Measurements from ENCODE around the gene TTLL12. TPM values are rescaled to one million over a fixed set of nuclear protein-coding genes. Genes with fewer than 3 reads are reported as not detected.

Gene TTLL12
- total and polyA plus RNA-seq, 2 of the 8 experiments (the other 6 are each of a cell fraction or from before 2014, with no cell fraction given): 101 to 124 TPM

DNA sequence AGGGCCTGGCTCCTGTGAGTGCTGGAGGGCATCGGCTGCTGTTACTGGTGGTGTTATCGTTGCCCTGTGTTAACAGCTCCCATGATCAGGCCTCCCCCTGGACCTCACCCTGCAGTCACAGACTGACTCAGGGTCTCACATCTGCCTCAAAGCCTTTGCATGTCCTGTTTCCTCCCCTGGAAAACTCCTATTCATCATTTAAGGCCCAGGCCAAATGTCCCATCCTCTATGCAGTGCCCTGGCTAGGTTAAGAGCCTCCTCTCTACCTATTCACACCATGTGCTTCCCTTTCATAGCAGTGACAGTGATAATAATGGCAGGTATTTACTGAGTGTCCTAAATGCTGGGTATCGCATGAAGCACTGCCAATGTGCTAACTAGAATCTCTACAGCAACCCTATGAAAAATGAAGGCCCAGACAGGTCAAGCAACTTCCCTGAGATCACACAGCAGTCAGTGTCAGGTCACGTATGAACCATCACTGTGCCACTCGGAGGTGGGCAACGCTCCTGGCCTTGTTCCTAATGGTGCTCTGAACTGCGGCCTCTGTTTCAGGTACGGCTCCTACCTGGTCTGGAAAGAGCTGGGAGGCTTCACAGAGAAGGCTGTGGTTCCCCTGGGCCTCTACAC, 26.3 kb downstream of the TTLL12 start:
- no peak overlapping the region for H4K8ac ChIP-seq (ENCODE audit: extremely low read depth, insufficient read depth, low read length)
- DNase-seq (ENCODE audit: low read depth in 1 of 2, low spot score in 2 of 2): no peak
- no peaks in the 10 kb centered on the region for H3K36me3 ChIP-seq (ENCODE audit: control insufficient read depth in 2 of 4, insufficient read depth in 4 of 4, low read length in 3 of 4)
- no peak overlapping the region for H3K23ac ChIP-seq (ENCODE audit: insufficient read length)
- H3K79me1 ChIP-seq (ENCODE audit: low read depth, low read length): no peaks in the 10 kb centered on the region
- peaks cover 0 to 4% of the 10 kb centered on the region in 2 experiments for H4K20me1 ChIP-seq (replicated peaks in 1 of 2; ENCODE audit: control insufficient read depth in 1 of 2, insufficient read depth in 2 of 2, low read length in 2 of 2)
- FAIRE-seq: no peak
- no peak overlapping the region for H4K91ac ChIP-seq (replicated peaks; ENCODE audit: insufficient read length, low read length)
- H3K9ac ChIP-seq (replicated peaks in 1 of 4; ENCODE audit: extremely low read depth in 1 of 4, low read depth in 3 of 4, low read length in 3 of 4): no peak overlapping the region
- WGBS, 2 experiments (ENCODE audit: extremely low coverage in 1 of 2, insufficient coverage in 1 of 2, insufficient read length in 1 of 2, insufficient replicate concordance in 2 of 2, low coverage in 1 of 2, low lambda C conversion rate in 2 of 2, missing lambda C conversion rate in 1 of 2): 90% methylated on average over 8 of the region's 8 CpGs; no CpG with 5 or more reads in 1 of the 2 experiments
- H2BK5ac ChIP-seq (ENCODE audit: low read depth, low read length): no peak overlapping the region
- H2BK120ac ChIP-seq (replicated peaks; ENCODE audit: low read depth, low read length): no peak overlapping the region
- H3K14ac ChIP-seq (ENCODE audit: insufficient read length): no peak overlapping the region
- H3K27ac ChIP-seq (ENCODE audit: low read depth, low read length): no peak overlapping the region
- no peak overlapping the region for H2BK12ac ChIP-seq (ENCODE audit: low read depth, low read length)
- H2BK20ac ChIP-seq (ENCODE audit: low read length): no peak overlapping the region
- H2BK15ac ChIP-seq (ENCODE audit: low read length): no peak overlapping the region
- no peaks in the 10 kb centered on the region for H3K79me2 ChIP-seq (ENCODE audit: control insufficient read depth in 1 of 2, insufficient read depth in 2 of 2, low read length in 2 of 2)
- no peak overlapping the region for H3K4me3 ChIP-seq (ENCODE audit: extremely low read depth in 1 of 4, insufficient read depth in 2 of 4, low read depth in 3 of 4, low read length in 4 of 4)
- no peak overlapping the region for H3K56ac ChIP-seq (replicated peaks; ENCODE audit: insufficient read length, low read depth, low read length)
- peaks cover 0 to 8% (median 5%) of the 10 kb centered on the region in 4 experiments; a peak in 4 of 7 replicates for H3K4me1 ChIP-seq (replicated peaks in 1 of 4; ENCODE audit: control insufficient read depth in 3 of 4, insufficient read depth in 4 of 4, low read length in 3 of 4)
- no peaks in the 10 kb centered on the region for H3K9me3 ChIP-seq (ENCODE audit: insufficient read depth in 2 of 2, low read depth in 1 of 2, low read length in 1 of 2)
- H3K18ac ChIP-seq (ENCODE audit: extremely low read depth, low read length): no peak overlapping the region
- no peaks in the 10 kb centered on the region for H3K23me2 ChIP-seq (ENCODE audit: low read depth, low read length)
- no peak overlapping the region for H2AFZ ChIP-seq (ENCODE audit: low read length)
- no peak overlapping the region for H4K5ac ChIP-seq (ENCODE audit: insufficient read length, low read depth, low read length)
- no peak overlapping the region for H3K4ac ChIP-seq (replicated peaks; ENCODE audit: insufficient read length, low read depth, low read length)
- POLR2A ChIA-PET (ENCODE audit: partially characterized antibody): interaction anchor here (0.6 kb wide), 1 partner anchor 717 kb away, joined by 3 read pairs; no protein-coding TSS in a partner anchor
- CTCF ChIA-PET (ENCODE audit: partially characterized antibody): interaction anchor here (0.6 to 1.9 kb wide), 5 partner anchors 27 to 111 kb away, joined by 3 to 6 read pairs (median 3); no protein-coding TSS in a partner anchor
- no peaks in the 10 kb centered on the region; a peak in 1 of 7 replicates for H3K27me3 ChIP-seq (replicated peaks in 1 of 4; ENCODE audit: control insufficient read depth in 3 of 4, extremely low read depth in 1 of 4, insufficient read depth in 3 of 4, low read length in 3 of 4)
- no peak overlapping the region for H3K4me2 ChIP-seq (ENCODE audit: insufficient read depth in 1 of 2, low read depth in 2 of 2, low read length in 2 of 2)
- no peak overlapping the region for H2AK5ac ChIP-seq (ENCODE audit: low read depth, low read length)
- TF ChIP-seq SIRT6 (IDR thresholded peaks at IDR 0.05; ENCODE audit: low read length) (no peak), NRF1 (IDR thresholded peaks at IDR 0.05; ENCODE audit: low read depth, low read length) (no peak), BRCA1 (IDR thresholded peaks at IDR 0.05; ENCODE audit: low read depth, low read length) (no peak), ATF3 (IDR thresholded peaks at IDR 0.05; ENCODE audit: insufficient read depth, low read depth, low read length) (no peak), EGR1 (IDR thresholded peaks at IDR 0.05; ENCODE audit: borderline replicate concordance, low read depth, low read length) (no peak), PHF8 (conservative IDR thresholded peaks at IDR 0.05; ENCODE audit: low read depth, low read length) (no peak)
- TF ChIP-seq, protein P1, sequence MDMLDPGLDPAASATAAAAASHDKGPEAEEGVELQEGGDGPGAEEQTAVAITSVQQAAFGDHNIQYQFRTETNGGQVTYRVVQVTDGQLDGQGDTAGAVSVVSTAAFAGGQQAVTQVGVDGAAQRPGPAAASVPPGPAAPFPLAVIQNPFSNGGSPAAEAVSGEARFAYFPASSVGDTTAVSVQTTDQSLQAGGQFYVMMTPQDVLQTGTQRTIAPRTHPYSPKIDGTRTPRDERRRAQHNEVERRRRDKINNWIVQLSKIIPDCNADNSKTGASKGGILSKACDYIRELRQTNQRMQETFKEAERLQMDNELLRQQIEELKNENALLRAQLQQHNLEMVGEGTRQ (IDR thresholded peaks at IDR 0.05; ENCODE audit: low read length): no peak
- TF ChIP-seq, protein P2, sequence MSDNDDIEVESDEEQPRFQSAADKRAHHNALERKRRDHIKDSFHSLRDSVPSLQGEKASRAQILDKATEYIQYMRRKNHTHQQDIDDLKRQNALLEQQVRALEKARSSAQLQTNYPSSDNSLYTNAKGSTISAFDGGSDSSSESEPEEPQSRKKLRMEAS (IDR thresholded peaks at IDR 0.05): no peak
- TF ChIP-seq, protein P3, sequence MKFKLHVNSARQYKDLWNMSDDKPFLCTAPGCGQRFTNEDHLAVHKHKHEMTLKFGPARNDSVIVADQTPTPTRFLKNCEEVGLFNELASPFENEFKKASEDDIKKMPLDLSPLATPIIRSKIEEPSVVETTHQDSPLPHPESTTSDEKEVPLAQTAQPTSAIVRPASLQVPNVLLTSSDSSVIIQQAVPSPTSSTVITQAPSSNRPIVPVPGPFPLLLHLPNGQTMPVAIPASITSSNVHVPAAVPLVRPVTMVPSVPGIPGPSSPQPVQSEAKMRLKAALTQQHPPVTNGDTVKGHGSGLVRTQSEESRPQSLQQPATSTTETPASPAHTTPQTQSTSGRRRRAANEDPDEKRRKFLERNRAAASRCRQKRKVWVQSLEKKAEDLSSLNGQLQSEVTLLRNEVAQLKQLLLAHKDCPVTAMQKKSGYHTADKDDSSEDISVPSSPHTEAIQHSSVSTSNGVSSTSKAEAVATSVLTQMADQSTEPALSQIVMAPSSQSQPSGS (IDR thresholded peaks at IDR 0.05; ENCODE audit: low read length): no peak
